GM12872 (cell line): ENCODE results near the gene TNNT2.

Source experiments
- TF ChIP-seq, protein P1 (sequence below): IDR thresholded peaks from 3 replicates; pipeline ENCODE4 v1.5.1; 2011; ENCODE audit warnings: low read depth, mild to moderate bottlenecking, low read length, moderate library complexity; ENCODE audit not compliant: insufficient read depth

Gene TNNT2

DNA sequence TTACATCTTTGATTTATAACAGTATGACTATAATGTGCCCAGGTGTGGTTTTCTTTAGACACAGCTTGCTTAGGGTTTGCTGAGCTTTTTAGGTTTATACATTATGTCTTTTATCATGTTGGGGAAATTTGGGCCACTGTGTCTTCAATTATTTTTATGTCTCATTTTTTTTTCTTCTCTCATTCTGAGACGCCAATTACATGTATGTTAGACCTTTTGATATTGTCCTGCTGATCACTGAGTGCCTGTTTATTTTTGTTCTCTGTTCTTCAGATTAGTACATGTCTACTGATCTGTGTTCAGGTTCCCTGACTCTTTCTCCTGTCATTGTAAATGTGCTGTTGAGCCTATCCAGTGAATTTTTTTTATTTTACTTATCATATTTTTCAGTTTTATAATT lies 36.1 kb downstream of the TNNT2 start:
- TF ChIP-seq, protein P1, sequence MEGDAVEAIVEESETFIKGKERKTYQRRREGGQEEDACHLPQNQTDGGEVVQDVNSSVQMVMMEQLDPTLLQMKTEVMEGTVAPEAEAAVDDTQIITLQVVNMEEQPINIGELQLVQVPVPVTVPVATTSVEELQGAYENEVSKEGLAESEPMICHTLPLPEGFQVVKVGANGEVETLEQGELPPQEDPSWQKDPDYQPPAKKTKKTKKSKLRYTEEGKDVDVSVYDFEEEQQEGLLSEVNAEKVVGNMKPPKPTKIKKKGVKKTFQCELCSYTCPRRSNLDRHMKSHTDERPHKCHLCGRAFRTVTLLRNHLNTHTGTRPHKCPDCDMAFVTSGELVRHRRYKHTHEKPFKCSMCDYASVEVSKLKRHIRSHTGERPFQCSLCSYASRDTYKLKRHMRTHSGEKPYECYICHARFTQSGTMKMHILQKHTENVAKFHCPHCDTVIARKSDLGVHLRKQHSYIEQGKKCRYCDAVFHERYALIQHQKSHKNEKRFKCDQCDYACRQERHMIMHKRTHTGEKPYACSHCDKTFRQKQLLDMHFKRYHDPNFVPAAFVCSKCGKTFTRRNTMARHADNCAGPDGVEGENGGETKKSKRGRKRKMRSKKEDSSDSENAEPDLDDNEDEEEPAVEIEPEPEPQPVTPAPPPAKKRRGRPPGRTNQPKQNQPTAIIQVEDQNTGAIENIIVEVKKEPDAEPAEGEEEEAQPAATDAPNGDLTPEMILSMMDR: no peak

DNA sequence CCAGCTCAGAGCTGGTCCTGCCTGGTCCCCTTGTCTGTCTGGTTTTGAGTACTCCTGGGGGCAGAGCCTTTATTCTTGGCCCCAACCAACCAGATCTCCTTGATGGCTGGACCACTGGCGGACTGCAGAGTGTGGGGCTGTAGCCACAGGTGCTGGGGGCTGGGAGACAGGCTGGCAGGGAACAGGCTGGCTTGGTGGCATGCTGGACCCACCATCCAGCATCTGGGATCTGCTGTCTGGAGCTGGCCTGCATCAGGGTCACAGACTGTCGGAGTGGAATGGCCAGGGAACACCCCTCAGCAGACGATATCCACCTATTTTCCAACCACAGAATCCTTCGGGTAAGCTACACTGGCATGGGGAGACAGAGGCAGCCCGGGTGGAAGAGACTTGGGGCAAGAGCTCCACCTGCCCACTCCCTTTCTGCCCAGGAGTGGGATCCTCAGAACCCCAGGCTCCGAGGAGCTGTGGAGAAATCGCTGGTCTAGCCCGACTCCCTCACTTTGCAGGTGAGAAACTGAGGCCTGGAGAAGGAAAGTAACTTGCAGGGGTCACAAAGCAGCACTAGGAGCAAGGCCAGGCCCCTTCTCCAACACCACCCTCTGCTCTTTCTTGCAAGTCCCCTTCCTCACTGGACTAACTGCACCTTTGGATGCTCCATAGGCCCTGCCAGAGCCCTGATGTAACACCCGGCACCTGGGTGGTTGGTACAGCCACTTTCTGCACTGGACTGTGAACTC lies 40.6 kb downstream of the TNNT2 start:
- TF ChIP-seq, protein P1: no peak

DNA sequence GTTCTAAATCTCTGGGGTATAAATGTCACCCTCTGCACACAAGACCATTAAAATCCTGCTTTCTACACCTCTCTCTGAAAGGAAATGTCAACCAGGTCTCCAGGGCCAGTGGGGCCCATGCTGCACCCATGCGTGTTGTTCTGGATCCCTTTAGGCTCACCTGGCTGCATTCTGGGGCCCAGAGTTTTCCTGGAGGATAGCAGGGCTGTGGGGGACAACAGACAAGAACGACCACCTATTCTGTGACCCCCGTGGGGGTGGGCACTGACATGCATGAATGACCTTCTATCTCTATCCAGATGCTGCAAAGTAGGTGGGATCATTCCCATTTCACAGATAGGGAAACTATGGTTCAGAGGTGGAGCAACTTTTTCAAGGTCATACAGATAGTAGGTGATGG lies 41.6 kb downstream of the TNNT2 start:
- TF ChIP-seq, protein P1: no peak

DNA sequence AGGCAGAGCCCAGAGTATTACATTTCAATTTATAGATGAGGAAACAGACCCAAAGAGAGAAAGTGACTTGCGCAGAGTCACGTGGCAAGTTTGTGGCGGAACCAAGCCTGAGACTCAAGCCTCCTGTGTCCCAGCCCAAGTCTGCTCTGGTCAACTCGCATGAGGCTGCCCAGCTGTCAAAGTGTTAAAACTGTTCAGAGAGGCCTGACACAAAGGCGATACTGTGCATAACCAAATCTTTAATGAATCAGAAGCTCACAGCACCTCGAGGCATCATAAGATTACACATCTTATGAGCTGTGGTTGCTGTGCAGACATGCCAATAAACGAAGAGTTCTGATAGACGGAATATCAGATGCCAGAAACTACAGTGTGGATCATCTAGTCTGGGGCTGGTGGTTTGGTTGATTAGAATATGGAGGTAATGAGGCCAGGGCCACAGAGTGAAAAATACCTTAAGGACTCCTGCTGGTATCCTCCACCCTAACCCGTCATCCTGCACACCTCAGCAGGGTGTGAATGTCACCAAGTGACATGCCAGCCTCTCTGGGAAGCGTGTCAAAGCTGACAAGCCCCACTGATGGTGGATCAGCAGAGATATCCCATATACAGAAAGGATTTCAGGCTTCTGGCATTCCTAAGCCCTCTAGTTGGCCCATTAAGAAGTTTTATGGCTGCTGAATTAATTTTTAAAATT lies 42.2 kb downstream of the TNNT2 start:
- TF ChIP-seq, protein P1: no peak

DNA sequence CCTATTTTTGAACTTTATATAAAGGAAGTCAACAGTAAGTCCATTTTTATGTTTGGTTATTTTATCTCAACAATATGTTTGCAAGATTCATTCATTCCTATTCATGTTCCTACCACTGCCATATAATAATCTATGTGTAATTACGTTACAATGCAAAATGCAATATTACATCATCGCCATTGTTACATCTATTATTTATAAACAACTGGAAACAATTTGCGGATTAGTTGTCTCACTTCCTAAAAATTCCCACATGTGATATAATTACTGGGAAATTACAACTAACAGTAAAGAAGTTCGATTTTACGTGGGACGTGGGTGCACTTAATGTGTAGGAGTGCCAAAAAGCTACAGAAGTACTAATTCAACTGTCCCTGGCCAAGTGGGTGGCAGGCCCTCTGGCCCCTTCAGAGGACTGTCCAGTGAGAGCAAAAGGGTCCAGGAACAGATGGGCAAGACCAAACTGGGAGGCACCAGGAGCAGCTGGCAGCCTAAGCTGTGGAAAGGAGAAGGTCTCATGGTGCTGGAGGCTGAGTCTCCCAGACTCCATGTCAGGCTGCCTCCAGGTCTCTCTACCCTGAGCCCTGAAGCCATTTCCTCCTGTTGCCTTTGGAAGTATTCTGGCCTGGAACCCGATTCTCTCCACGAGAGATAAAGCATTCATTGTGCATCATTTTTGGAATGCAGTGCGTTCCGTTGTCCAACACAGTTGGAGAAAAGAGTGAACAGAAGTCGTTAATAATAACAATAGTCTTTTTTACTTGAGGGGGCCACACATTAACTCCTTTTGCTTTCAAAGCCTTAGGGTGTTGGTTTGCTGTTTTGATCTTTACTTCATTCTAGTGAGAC lies 42.9 kb downstream of the TNNT2 start:
- TF ChIP-seq, protein P1: no peak

DNA sequence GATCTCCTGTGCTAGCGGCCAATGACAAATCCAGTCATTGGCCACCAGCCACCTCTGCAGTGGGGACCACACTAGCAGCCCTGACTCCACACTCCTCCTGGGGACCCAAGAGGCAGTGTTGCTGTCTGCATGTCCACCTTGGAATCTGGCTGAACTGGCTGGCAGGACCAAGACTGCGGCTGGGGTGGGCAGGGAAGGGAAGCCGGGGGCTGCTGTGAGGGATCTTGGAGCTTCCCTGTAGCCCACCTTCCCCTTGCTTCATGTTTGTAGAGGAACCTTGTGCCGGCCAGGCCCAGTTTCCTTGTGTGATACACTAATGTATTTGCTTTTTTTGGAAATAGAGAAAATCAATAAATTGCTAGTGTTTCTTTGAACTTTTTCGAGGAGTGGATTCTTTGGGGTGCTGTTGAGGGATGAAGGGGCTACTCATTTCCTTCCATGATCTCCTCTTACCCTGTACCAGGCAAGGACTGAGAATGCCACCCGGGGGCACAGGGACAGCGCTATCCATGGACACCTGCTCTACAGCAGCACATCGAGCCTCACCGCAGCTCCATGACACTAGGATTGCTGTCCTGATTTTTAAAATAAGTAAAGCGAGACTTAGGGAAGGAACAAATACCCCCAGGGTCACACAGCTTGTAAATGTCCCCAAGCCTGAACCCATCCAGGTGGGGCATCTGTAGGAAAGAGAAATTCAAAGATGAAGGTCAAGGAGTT lies 44.7 kb downstream of the TNNT2 start:
- TF ChIP-seq, protein P1: no peak
